Stimulated activated CD8-positive, alpha-beta memory T cell treated with anti-CD3 and anti-CD28 coated beads, Interleukin-7, amount 100 ng/mL, for 48 hours (primary cell): Measurements from ENCODE around the gene PCED1B.
"Not testable (repeated sequence)": the region's sequence is repeated elsewhere in the genome, so short reads cannot be mapped to it uniquely, and the experiment has no call there.

ENCODE experiments used
- DNase-seq, 2 donors: peaks; one replicate each; pipeline ENCODE4 v3.0.0-alpha.2; 2020; ENCODE audit warnings: low read depth in 1 of 2; ENCODE audit errors: extremely low read depth in 1 of 2

The PCED1B gene

DNA sequence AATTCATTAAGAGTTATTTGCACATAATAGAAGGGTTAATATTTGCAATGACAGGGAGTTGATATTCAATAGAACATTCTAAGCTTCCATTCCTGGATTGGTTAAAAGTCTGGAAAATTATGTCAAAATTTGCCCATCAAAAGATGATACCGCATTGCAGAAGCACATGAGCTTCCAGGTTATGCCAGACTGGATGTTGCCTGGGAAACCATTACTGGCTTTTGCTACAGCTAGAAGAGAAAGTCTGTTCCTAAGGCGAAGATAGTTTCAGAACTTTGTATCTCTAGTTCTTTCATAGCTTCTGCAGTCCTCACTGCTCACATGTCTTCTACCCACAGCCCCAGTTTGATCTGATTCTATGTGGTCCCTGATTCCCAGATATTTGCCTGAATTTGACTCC is 122.8 kb downstream of the PCED1B start:
- no peak for DNase-seq

DNA sequence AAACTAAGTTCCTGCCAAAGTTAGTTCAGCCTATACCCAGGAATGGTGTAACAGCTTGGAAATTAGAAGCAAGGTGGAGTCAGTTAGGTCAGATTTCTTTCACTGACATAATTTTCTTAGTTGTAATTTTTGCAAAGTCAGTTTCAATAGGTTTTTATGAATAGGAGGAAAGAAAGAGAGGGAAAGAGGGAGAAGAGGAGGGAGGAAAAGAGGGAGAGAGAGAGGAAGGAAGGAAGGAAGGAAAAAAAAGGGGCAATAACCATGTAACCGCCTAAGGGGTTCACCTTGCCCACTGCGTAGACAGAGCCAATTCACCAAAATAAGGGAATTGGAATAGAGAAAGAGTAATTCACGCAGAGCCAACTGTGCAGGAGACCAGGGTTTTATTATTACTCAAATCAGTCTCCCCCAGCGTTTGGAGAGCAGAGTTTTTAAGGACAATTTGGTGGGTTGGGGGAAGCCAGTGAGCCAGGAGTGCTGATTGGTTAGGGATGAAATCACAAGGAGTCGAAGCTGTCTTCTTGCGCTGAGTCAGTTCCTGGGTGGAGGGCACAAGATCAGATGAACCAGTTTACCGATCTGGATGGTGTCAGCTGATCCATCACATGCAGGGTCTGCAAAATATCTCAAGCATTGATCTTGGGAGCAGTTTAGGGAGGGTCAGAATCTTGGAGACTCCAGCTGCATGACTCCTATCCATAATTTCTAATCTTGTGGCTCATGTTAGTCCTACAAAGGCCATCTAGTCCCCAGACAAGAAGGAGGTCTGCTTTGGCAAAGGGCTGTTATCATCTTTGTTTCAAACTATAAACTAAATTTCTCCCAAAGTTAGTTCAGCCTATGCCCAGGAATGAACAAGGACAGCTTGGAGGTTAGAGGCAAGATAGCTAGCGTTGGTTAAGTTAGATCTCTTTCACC is 126.4 kb downstream of the PCED1B start:
- no peak for DNase-seq

DNA sequence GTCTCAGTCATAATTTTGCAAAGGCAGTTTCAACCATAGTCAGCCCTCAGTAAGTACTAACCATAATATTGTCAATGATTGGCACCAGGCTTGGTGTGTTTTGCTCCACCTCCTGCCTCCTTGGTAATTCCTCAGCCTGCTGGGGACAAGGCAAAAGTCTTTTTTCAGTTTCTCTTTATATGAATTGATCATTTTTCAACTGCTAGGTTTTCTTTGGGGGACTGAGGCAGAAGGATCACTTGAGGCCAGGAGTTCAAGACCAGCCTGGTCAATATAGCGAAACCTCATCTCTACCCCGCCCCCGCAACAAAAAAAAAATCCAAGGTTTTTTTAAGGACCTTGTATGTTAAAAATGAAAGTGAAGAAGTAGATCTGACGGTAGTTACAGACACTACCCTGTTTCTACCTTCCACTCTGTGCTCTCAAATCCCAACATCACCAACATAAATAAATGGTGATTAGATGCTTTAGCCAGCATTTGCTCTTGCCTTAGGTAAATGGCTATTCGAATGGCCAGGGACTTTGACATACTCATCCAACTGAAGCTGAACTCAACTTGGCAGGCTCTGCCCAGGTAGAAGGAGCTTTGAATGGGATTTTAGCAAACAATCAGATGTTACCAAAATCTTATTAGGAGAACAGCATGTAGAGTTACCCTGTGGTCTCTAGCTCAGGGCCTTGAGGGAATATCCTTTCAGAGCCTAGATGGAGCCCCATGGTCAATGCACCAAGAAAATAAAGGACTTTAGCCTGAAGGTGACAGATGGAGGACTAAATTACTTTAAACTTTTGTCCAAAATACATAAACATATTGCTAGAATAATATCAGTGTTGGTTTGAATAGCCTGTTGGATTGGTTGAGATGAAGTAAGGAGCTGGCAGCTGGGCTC is 127.3 kb downstream of the PCED1B start:
- DNase-seq: no peak

DNA sequence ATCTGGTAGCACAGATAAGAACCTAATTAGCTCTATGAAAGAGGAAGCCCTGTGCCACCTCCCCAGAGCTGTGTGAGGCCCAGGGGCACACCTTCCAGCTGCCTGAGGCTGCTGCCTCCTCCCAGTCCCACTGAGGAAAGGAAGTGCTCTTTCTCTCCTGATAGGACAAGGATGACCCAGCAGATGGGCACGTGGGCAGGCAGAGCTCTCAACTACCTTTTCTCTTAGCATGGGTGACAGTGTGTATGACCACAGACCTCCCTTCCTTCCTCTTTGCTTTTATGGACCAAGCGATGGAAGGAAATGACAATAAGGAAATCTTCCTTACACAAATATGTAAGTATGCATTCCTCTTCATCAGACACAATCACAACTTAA is 127.9 kb downstream of the PCED1B start:
- no peak for DNase-seq

DNA sequence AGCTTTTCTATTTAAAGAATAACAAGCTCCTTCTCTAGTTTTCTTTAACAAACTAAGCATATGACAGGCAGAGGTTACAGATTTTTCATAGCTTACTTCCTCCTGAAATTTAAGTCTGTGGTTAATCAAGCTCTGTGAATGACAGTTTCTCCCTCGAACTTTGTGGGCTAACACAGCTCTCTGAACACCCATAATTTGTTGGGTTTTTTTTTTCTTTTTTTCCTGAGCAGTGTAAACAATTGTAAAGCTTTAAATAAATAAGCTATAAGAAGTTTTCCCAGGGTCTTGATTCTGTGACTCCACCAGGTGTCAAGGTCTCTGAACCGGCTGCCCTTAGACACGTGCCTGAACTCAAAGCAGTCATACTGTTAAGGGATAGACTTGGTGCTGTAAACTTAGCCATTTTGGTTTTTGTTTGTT is 128.4 kb downstream of the PCED1B start:
- DNase-seq: no peak

DNA sequence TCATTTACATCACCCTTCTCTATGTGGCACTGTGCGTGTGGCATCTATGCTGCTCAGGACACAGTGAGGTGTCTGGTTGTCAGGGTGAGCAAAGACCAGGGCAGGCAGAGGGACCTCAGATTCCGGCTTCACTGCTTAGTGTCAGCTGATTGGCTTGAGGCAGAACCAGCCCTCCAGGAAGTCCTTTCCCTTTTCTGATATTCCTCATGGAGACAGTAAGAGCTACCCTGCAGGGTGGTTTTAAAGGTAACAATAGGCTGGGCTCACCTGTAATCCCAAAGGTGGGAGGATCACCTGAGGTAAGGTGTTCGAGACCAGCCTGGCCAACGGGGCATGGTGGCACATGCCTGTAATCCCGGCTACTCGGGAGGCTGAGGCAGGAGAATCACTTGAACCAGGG is 129.6 kb downstream of the PCED1B start:
- no peak for DNase-seq

DNA sequence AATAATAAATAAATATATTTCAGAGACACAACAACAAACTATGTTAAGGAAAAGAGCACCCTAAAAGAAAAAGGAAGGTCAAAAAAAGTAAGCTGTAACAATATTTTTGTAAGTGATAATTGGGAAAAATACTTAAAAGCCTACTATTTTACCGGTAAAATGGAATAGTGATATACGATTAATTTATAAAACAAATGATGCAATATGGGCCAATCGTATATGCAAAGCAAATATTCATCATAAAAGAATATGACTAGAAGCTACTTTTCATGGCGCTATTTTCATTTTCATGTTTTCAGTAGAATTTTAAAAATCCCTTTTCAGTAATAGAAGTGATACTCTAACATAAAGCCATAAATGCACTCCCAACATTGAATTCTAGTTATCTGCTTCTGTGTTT is 131.4 kb downstream of the PCED1B start:
- DNase-seq: no peak

DNA sequence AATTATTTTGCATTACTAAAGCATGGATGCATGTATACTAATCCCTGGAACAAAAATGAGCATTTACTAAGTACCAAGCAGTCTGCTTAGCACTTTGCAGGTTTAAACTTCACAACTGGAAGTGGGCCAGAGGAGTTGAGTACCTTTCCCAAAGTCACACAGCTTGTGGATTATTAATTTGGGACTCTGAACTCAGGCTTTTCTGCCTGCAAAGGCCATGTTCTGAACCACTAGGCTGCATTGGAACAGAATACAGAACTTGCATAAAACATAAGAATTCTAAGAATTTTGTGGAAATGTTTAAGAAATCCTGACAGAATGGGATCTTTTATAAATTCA is 133.2 kb downstream of the PCED1B start:
- no peak for DNase-seq

DNA sequence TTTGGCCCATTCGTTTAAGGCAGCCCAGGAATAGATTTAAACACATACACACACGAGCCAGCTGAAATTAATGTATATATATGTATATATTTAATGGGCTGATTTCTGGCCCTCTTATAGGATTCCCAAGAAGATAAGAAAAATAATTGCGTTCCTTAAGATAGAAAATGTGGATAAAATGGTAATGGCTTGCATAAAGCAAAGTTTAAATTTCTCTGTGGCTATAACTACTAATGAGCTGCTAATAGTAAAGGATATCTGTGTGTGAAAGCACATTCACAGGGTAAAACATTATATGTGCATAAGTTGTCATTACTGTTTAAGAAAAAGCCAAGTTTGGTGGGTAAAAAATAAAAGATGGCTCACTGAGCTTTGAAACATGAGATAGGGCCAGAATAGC is 134.0 kb downstream of the PCED1B start:
- DNase-seq: no peak

DNA sequence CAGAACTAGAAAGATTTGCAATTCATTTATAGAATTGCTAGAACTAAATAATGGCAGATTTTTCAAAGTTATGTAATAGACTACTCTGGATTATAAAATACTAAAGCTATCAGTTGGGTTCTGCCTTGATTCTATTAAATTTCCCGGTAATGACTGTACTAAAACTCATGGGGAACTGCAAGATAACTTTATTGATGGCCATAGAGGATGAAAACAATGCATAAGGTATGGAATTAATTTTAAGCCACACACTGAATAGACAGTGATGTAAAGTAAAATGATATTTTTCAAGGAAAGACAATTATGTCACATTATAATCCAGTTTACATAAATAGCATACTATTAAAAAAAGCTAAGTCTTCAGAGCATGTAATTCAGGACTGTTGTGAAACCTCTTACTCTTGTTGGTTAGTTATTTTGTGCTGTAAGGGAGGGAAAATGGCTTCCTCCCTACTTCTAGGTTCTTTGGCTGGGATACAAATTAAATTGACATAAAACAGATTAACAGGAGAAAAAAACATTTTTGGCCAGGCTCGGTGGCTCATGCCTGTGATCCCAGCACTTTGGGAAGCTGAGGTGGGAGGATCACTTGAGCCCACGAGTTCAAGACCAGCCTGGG is 134.7 kb downstream of the PCED1B start:
- DNase-seq: no peak

DNA sequence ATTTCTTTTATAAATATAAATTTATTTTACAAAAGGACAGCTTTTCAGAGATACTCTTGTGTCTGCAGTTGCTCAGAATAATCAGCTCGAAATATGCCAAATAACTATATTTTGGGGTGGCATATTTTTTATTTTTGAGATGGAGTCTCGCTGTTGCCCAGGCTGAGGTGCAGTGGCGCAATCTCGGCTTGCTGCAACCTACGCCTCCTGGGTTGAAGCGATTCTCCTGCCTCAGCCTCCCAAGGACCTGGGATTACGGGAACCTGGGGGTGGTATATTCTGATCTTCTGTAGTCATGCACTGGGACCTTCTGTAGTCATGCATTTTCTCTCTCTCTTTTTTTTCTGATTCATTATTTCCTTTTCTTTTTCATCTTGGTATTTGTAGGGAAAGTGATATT is 135.3 kb downstream of the PCED1B start:
- DNase-seq: peak in 1 of 2 donors; percentile 58

DNA sequence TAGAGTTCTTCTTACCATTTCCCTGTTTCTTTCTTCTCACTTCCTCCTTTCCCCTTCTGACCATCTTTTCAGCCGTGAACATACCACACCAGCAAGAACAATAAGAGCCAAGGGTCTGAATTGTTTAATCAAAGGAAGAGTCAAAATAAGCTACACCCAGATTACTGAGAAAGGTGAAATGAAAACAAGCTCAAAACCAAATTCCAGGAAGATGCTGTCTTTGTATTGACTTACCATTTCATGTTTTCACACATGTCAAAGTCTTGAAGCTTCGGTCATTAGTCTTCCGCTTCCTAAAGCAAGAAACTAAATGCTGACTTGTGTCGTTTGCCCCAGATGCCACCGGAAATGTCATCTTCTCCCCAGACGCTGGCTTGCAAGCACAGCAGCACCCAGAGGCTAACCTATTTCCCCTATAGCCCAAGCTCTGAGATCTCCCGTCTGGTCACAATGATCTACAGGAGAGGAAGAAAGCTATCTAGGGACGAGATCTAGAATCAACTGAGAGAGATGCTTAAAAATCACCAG is 136.8 kb downstream of the PCED1B start:
- peak in 1 of 2 donors; percentile 68 for DNase-seq

DNA sequence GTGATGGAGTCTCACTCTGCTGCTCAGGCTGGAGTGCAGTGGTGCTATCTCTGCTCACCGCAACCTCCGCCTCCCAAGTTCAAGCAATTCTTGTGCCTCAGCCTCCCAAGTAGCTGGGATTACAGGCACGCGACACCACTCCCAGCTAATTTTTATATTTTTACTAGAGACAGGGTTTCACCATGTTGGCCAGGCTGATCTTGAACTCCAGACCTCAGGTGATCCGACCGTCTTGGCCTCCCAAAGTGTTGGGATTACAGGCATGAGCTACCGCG is 138.1 kb downstream of the PCED1B start:
- not testable (repeated sequence) for DNase-seq

DNA sequence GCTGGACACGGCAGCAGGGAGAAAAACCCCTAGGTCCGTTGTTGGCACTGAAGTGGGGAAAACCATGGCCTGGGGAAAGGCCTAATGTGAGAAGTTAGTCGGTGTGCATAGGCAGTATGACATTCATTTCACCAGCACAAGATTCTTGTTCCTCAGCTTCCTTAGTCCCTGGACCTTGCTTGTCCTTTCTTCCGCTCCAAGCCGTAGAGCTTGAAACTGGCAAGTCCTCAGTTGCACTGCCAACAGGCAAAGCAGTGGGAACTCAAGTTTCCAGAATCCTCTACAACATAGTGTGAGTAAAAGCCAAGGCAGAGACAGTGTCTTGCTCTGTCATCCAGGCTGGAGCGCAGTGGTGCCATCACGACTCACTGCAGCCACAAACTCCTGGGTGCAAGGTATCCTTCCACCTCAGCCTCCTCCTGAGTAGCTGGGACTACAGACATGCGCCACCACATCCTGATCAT is 138.8 kb downstream of the PCED1B start:
- DNase-seq: no peak

DNA sequence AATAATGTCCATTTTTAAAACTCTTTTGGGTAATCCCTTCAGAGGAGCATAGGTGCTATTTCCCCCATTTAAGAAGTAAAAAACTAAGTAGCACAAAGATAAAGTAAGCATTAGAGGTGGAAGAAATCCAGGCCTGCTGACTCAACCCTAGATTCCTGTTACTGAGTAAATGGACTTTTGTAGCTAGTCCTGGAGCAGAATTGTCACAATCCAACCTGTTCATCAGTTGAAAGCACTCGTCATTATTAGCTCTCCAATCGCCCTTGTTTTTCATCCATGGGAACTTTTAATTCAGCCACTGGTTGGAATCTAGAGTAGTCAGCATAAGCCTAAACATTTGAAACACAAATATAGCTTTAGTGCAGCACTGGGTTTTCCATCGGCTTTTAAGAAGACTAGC is 139.8 kb downstream of the PCED1B start:
- no peak for DNase-seq

DNA sequence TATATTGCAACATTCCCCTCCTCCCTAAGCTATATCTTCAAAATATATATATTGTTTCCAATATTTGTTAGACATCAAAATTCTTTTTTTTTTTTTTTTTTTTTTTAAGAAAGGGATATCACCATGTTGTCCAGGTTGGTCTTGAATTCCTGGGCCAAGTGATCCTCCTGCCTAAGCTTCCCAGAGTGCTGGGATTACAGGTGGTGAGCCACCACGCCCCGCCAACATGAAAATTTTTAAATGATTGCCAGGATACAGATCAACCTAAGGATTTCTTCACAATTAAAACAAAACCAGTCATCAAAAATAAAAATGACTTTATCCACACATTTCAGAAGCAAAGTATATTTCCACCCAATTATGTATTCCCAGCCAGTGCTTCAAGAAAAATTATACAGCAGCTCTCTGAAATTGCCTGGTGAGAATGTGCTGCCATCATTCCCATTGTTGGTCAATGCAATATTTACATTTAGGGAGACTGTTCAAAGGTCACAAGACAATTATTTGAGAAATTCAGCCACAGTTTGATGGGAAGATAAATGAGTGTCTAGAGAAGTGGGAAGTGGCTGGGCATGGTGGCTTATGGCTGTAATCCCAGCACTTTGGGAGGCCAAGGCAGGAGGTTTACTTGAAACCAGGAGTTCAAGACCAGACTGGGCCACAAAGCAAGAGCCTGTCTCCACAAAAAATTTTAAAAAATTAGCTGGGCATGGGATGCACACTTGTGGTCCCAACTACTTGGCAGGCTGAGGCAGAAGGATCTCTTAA is 142.0 kb downstream of the PCED1B start:
- no peak for DNase-seq

DNA sequence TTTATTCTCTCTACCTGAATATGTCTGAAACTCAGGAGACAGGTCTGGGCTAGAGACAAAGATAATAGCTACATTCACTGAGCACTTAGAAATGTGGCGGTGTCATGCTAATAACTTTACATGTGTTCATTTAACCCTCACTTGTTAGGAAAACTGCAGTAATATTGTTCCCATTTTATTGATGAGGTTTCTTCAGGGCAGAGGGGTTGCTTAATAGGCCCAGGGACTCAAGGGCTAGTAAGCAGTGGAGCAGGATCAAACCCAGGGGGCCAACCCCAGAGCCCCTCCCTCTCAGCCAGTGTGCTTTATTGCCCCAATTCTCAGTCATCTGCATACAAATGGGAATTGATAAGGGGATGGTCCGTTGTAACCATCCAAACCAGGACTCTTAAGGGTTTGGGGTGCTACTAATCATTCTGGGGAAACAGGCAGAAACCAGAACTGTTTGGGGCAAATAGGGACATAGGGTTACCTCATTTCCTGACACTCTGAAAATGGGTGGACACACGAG is 143.2 kb downstream of the PCED1B start:
- no peak for DNase-seq

DNA sequence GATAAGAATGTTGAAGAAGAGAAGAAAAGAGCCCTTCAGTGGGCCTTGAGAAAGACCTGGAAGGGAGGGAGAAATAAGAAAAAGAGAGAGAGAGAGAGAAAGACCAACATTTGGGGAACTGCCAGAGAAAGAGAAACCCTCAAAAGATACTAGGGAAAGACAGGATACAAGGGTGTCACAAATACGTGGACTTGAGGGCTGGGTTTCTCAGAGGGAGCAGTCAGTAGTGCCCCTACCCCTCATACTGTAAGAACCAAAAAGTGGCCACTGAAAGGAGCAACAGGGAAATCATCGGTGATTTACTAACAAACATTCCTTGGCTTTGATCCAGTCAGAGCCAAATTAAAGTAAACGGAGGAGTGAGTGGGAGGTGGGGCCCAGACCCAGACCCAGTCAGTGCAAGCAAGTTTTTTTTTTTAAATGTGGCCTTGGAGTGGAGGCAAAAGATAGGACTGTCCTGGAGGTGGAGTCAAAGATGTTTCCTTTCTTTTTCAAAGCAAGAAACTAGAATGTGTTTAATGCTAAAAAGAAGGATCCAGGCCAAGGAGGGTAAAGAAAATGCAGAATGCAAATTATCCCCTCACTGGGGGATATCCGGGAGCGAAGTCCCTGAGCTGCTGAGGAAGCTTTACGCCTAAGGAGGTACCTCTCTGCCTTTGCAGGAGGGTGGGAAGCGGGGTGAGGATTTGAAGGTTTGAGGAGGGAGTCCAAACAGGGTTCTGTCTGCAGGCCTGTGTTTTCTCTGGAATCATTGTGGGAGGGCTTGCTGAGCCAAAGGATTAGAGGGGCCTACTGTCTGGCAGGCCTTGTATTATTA is 143.8 kb downstream of the PCED1B start:
- DNase-seq: no peak

DNA sequence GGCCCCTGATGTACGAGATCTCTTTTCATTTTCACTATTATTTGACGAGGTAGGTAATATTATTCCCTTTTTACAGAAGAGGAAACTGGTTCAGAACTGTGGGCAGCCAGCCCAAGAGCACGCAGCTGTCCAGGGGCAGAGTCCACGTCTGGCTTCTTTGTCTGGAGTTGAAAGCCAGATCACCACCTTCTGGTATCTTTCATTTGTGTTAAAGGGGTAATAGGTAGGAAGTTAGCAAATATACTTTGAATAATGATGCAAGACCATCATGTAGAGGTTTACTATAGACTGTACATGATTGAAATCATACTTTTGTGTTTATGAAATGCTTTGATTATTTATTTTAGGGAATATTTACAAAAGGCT is 144.4 kb downstream of the PCED1B start:
- no peak for DNase-seq
